Naive B cell (primary cell): ENCODE results near the gene ST3GAL5. TPM values are rescaled to one million over a fixed set of nuclear protein-coding genes. Genes with fewer than 3 reads are reported as not detected.

Source experiments
- ATAC-seq, 2 donors: fragments of 150-1000 bp; cut with Tn5 transposase; 2 replicates each; pipeline ENCODE4 v1.10.0; 2021; ENCODE audit warnings: low read depth in 2 of 2, mild to moderate bottlenecking in 2 of 2, moderate library complexity in 2 of 2
- DNase-seq: peaks from one replicate; pipeline ENCODE4 v3.0.0; 2022
- H3K27ac Mint-ChIP-seq, 6 donors: one replicate each; pipeline ENCODE4 v1.8.0; 2020 to 2022; ENCODE audit warnings: mild to moderate bottlenecking in 6 of 6, mixed read lengths in 6 of 6, moderate library complexity in 5 of 6, inconsistent platforms in 2 of 6
- H3K27me3 Mint-ChIP-seq, 3 donors: one replicate each; pipeline ENCODE4 v1.8.0; 2021 to 2022; ENCODE audit warnings: mixed read lengths in 3 of 3, mild to moderate bottlenecking in 1 of 3
- H3K36me3 Mint-ChIP-seq, 2 donors: one replicate each; pipeline ENCODE4 v1.8.0; 2020 to 2022; ENCODE audit warnings: mixed read lengths in 2 of 2, inconsistent platforms in 1 of 2, mild to moderate bottlenecking in 1 of 2
- H3K4me1 Mint-ChIP-seq, 3 donors: one replicate each; pipeline ENCODE4 v1.8.0; 2020 to 2022; ENCODE audit warnings: mixed read lengths in 3 of 3, inconsistent platforms in 1 of 3, mild to moderate bottlenecking in 1 of 3, moderate library complexity in 1 of 3
- H3K4me3 Mint-ChIP-seq, 8 donors: one replicate each; pipeline ENCODE4 v1.8.0; 2020 to 2022; ENCODE audit warnings: mild to moderate bottlenecking in 8 of 8, mixed read lengths in 8 of 8, moderate library complexity in 8 of 8, inconsistent platforms in 2 of 8
- H3K9me3 Mint-ChIP-seq, 7 donors: one replicate each; pipeline ENCODE4 v1.8.0; 2020 to 2022; ENCODE audit warnings: mixed read lengths in 7 of 7, mild to moderate bottlenecking in 5 of 7, inconsistent platforms in 2 of 7, moderate library complexity in 1 of 7
- polyA plus RNA-seq, 6 donors: library from polyadenylated mRNA; unstranded; fragments of 300-500 nt; fragmentation: Illumina TruSeq; gene quantifications; one replicate each; pipeline ENCODE4 v1.2.3, GENCODE V29; 2021; ENCODE audit warnings: low read depth in 6 of 6

ST3GAL5 gene
- polyA plus RNA-seq, 6 donors from 2014 or later: 16.7 to 29.0 (median 20.9) TPM

DNA sequence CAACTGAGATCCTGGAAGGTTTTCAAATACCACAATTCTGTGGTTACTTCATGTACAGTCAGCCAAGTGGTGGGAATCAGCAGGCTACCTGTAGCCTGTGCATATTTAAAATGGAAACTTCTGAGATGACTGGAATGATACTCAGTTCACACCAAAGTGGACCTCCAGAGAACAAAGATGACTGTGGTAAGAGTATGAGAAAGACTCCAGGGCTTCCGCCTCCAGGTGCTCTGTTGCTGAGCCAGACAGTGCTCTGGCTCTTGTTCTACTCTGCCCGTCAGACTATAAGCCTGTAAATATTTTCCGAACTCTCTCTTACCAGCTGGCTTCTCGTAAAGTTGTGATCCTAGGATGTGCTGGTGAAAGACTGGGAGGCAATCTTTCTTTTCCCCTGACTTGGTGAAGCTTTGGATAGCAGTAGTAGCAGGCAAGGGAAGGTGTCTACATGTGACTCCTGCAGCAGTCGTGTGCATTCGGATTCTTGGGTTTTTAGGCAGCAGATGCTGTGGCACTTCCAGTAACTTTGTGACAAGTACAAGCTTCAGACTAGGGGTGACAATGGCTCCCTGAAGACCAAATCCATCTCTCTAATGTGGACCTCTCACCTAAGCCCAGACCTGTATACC is 23.1 kb downstream of the ST3GAL5 start:
- no peaks in the 10 kb centered on the region for H3K36me3 Mint-ChIP-seq
- no peak for DNase-seq
- peaks cover 33 to 62% (median 49%) of the 10 kb centered on the region in 3 donors for H3K4me1 Mint-ChIP-seq
- ATAC-seq: no peak
- H3K4me3 Mint-ChIP-seq: no peak overlapping the region
- no peaks in the 10 kb centered on the region for H3K27me3 Mint-ChIP-seq
- H3K27ac Mint-ChIP-seq: peak overlapping the region in 4 of 6 donors; percentile 34 to 74 (median 60)
- no peaks in the 10 kb centered on the region for H3K9me3 Mint-ChIP-seq

DNA sequence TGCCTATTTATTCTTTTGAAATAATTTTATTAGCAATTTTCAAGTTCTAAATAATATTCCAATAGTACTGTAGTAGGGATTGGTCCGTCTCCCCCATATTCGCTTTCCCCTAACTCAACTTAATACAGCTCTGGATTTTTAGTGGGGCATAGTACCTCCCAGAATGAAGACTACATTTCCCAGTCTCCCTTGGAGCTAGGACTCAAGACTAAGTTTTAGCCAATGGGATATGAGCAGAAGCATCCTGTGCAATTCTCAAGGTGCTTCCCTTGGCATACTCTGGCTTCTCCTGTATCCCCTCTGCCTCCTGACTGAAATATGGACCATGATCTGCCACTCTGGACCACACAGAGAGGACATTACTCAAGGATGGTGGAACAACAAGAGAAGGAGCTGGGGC is 24.1 kb downstream of the ST3GAL5 start:
- Mint-ChIP-seq H3K27me3 (no peaks in the 10 kb centered on the region), H3K9me3 (no peaks in the 10 kb centered on the region), H3K27ac (peak overlapping the region in 4 of 6 donors; percentile 26 to 70 (median 34)), H3K36me3 (peaks cover 0 to 8% of the 10 kb centered on the region in 2 donors), H3K4me1 (peaks cover 33 to 69% (median 49%) of the 10 kb centered on the region in 3 donors), H3K4me3 (no peak overlapping the region)
- no peak for ATAC-seq
- no peak for DNase-seq

DNA sequence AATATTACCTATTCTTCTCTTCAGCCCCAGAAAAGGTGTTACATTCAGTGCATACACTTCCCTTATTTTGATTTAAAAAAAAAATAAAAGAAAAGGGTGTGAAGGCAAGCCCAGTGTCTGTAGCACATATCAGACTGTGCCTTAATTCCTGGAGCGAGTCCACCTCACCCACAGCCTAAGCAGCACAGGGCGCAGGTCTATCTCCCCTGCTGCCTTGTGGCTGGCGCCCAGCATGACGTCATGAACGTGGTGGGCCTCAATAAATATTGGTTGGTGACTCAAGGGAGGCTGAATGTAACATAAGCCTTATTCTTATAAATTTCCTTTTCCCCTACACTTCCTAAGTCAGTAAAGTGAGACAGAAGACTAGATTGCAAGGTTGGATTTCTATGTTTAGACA is 26.4 kb downstream of the ST3GAL5 start:
- Mint-ChIP-seq H3K27me3 (no peaks in the 10 kb centered on the region), H3K4me1 (peaks cover 37 to 60% (median 47%) of the 10 kb centered on the region in 3 donors), H3K4me3 (peak overlapping the region in 1 of 8 donors; percentile 64), H3K36me3 (peaks cover 16 to 17% of the 10 kb centered on the region in 2 donors), H3K27ac (peak overlapping the region; percentile 74 to 95 (median 86)), H3K9me3 (peaks cover 0 to 2% (median 0%) of the 10 kb centered on the region in 7 donors)
- DNase-seq (no peak), ATAC-seq (peak; percentile 61 to 73)

DNA sequence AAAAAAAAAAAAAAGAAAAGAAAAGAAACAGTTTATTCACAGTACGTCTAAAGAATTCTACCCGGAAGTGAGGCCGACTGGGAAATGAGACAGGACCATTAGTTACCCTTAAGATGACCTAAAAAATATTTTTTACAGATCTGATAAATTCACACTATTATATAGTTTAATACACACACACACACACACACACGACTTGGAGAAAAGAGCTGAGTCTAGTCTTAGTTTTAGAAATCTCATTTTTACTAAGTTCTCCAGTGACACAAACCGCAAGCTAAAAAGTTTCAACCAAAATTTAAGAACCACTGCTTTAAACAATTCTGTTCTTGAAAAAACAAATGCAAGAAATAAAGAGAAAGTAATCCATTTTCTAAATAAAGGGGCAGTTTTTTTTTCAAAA is 27.1 kb downstream of the ST3GAL5 start:
- no peak for DNase-seq
- H3K9me3 Mint-ChIP-seq: peaks cover 0 to 2% (median 0%) of the 10 kb centered on the region in 7 donors
- peaks cover 34 to 55% (median 39%) of the 10 kb centered on the region in 3 donors for H3K4me1 Mint-ChIP-seq
- H3K36me3 Mint-ChIP-seq: peaks cover 17 to 18% of the 10 kb centered on the region in 2 donors
- H3K4me3 Mint-ChIP-seq: peak overlapping the region in 7 of 8 donors; percentile 7 to 60 (median 35)
- H3K27me3 Mint-ChIP-seq: no peaks in the 10 kb centered on the region
- no peak for ATAC-seq
- peak overlapping the region; percentile 86 to 97 (median 91) for H3K27ac Mint-ChIP-seq

- Mint-ChIP-seq H3K27ac (peak overlapping the region; percentile 86 to 97 (median 91)), H3K27me3 (no peaks in the 10 kb centered on the region), H3K4me3 (peak overlapping the region; percentile 0 to 60 (median 34)), H3K36me3 (peaks cover 18 to 20% of the 10 kb centered on the region in 2 donors), H3K4me1 (peaks cover 31 to 51% (median 34%) of the 10 kb centered on the region in 3 donors), H3K9me3 (peaks cover 0 to 2% (median 0%) of the 10 kb centered on the region in 7 donors)
- ATAC-seq (peak; percentile 72 to 88), DNase-seq (peak; percentile 59)
These were observed 27.6 kb downstream of the ST3GAL5 start for GRCh38 chr2:85861180-85861579.

GRCh38 chr2:85858841-85859240 is 29.9 kb downstream of the ST3GAL5 start:
- ATAC-seq: no peak
- no peaks in the 10 kb centered on the region for H3K27me3 Mint-ChIP-seq
- DNase-seq: no peak
- H3K9me3 Mint-ChIP-seq: peaks cover 0 to 14% (median 7%) of the 10 kb centered on the region in 7 donors
- no peak overlapping the region for H3K4me3 Mint-ChIP-seq
- H3K4me1 Mint-ChIP-seq: peaks cover 41 to 61% (median 44%) of the 10 kb centered on the region in 3 donors
- peaks cover 35 to 37% of the 10 kb centered on the region in 2 donors for H3K36me3 Mint-ChIP-seq
- H3K27ac Mint-ChIP-seq: peak overlapping the region in 5 of 6 donors; percentile 1 to 93 (median 81)

- H3K27me3 Mint-ChIP-seq: no peaks in the 10 kb centered on the region
- H3K9me3 Mint-ChIP-seq: peaks cover 0 to 14% (median 8%) of the 10 kb centered on the region in 7 donors
- peaks cover 49 to 65% (median 52%) of the 10 kb centered on the region in 3 donors for H3K4me1 Mint-ChIP-seq
- H3K4me3 Mint-ChIP-seq: peak overlapping the region in 7 of 8 donors; percentile 46 to 91 (median 84)
- no peak for ATAC-seq
- no peak for DNase-seq
- peak overlapping the region; percentile 99 to 100 (median 99) for H3K27ac Mint-ChIP-seq
- peaks cover 30 to 35% of the 10 kb centered on the region in 2 donors for H3K36me3 Mint-ChIP-seq
These were observed 33.9 kb downstream of the ST3GAL5 start for GRCh38 chr2:85854897-85855296.

- peaks cover 47 to 66% (median 52%) of the 10 kb centered on the region in 3 donors for H3K4me1 Mint-ChIP-seq
These were observed 34.7 kb downstream of the ST3GAL5 start for GRCh38 chr2:85854166-85854509.

DNA sequence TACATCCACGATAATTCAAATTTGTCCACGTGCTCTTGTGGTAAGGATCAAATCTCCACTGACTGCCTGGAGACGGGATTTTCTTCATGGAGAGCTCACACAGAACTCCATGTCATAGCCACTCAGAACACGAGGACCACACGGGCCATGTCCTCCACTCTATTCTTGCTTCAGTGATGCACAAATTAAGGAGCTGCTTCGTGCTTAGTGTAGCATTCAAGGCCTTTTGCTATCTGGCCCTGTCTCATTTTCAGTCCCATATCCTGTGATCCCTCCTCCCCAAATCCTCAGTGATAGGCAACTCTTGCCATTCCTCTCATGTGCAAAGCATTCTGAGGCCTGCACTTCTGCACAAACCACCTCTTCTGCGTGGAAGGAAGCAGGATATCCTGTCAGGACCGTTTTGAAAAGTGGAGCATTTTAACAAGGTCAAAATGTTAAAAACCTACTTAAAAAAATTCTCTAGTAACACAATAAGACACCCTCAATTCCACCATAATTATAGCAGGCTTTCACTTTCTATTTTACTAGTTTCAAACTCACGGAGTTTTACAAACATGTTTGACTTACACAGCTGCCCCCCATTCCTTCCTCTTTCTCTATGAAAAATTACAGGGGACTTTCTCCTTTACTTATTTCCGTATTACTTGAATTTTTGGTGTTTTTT is 35.2 kb downstream of the ST3GAL5 start:
- H3K27me3 Mint-ChIP-seq: no peaks in the 10 kb centered on the region
- H3K4me3 Mint-ChIP-seq: peak overlapping the region; percentile 52 to 91 (median 83)
- DNase-seq (peak; percentile 79), ATAC-seq (peak; percentile 78 to 84)
- H3K9me3 Mint-ChIP-seq: peaks cover 0 to 14% (median 8%) of the 10 kb centered on the region in 7 donors
- peak overlapping the region; percentile 99 to 100 (median 99) for H3K27ac Mint-ChIP-seq
- H3K36me3 Mint-ChIP-seq: peaks cover 22 to 25% of the 10 kb centered on the region in 2 donors
- peaks cover 44 to 66% (median 53%) of the 10 kb centered on the region in 3 donors for H3K4me1 Mint-ChIP-seq

More at GRCh38 chr2:85854166-85854509, 34.7 kb downstream of the ST3GAL5 start:
- Mint-ChIP-seq H3K27me3 (no peaks in the 10 kb centered on the region), H3K27ac (peak overlapping the region; percentile 99 to 100 (median 99)), H3K9me3 (peaks cover 0 to 14% (median 8%) of the 10 kb centered on the region in 7 donors), H3K36me3 (peaks cover 27 to 30% of the 10 kb centered on the region in 2 donors), H3K4me3 (peak overlapping the region; percentile 52 to 91 (median 83))
- ATAC-seq (no peak), DNase-seq (no peak)

DNA sequence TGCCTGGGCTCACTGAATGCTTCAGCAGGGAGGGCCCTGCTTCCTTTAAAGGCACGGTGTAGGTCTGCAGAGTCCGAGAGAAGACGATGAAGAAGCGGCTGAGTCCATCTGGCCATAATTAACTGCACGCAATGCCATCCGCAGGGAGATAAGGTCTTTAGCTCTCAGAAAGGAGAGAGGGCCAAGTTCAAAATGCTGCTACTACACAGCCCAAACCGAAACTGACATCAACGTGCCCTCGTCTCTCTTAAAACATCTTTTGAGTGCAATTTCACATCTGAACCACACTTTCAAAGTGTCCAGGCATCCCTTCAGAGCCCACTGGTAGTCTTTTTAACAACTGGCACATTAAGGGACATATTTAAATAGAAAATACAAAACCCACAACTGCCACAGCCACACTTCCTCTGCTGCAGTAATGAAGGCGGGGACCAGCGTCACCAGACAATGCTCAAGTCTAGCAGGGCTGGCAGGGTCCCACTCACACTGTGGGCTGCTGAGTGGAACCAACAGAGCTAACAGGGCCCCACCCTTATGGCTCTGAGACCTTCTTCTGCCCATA is 35.8 kb downstream of the ST3GAL5 start:
- Mint-ChIP-seq H3K27ac (peak overlapping the region; percentile 99 to 100 (median 99)), H3K9me3 (peaks cover 0 to 14% (median 8%) of the 10 kb centered on the region in 7 donors), H3K27me3 (no peaks in the 10 kb centered on the region), H3K36me3 (peaks cover 24 to 25% of the 10 kb centered on the region in 2 donors), H3K4me3 (peak overlapping the region; percentile 52 to 91 (median 83)), H3K4me1 (peaks cover 50 to 66% (median 57%) of the 10 kb centered on the region in 3 donors)
- ATAC-seq (peak; percentile 79 to 86), DNase-seq (peak; percentile 75)

- H3K36me3 Mint-ChIP-seq: peaks cover 20 to 27% of the 10 kb centered on the region in 2 donors
These were observed 36.5 kb downstream of the ST3GAL5 start for GRCh38 chr2:85852152-85852840.

DNA sequence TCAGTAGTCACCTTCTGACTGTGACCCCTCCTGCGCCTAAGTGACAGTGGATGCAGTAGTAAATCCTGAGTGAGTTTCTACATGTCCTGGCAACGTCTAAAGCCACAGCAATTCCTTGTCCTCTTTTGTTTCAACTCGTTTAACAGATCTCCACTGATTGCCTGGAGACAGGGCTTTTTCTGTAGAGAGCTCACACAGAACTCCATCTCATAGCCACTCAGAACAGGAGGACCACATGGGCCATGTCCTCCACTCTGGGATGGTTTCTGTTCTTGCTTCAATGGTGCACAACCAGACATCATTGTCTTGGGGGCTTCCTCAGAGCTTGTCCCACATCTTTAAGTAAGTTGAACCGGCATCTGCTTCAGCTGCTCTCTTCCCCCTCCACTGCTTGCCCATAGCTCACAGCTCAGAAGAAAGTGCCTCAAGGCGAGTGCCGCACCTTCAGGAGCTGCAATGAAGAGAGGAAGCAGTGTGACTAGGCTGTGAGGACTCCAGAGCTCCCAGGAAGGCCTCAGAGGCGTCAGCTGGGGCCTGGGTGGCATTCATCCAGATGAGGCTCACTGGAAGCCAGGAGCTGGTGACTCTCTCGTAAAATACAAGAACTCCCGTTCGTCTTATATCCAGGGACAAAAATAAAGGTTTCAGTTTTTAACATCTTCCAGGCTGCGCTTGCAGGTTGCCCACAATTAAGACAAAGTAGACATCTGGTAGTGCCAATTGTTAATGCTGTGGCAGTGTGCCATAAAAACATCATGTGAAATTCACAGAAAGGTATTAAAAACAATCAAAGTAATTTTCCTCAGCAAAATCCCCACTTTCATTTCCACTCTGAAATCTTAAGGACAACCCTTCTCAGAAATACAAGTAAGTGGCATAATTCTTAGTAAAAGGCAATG is 37.3 kb downstream of the ST3GAL5 start:
- ATAC-seq: no peak
- Mint-ChIP-seq H3K4me3 (peak overlapping the region; percentile 49 to 91 (median 83)), H3K4me1 (peaks cover 54 to 68% (median 57%) of the 10 kb centered on the region in 3 donors), H3K27me3 (no peaks in the 10 kb centered on the region), H3K27ac (peak overlapping the region; percentile 99 to 100 (median 99)), H3K9me3 (peaks cover 0 to 14% (median 8%) of the 10 kb centered on the region in 7 donors), H3K36me3 (peaks cover 24 to 32% of the 10 kb centered on the region in 2 donors)
- no peak for DNase-seq

More at GRCh38 chr2:85852152-85852840, 36.5 kb downstream of the ST3GAL5 start:
- ATAC-seq (no peak), DNase-seq (no peak)
- H3K27me3 Mint-ChIP-seq: no peaks in the 10 kb centered on the region
- H3K27ac Mint-ChIP-seq: peak overlapping the region; percentile 99 to 100 (median 99)
- H3K4me1 Mint-ChIP-seq: peaks cover 51 to 63% (median 57%) of the 10 kb centered on the region in 3 donors
- H3K4me3 Mint-ChIP-seq: peak overlapping the region; percentile 49 to 91 (median 83)
- H3K9me3 Mint-ChIP-seq: peaks cover 0 to 14% (median 8%) of the 10 kb centered on the region in 7 donors
